HepG2 (cell line): ENCODE measurements around the gene CLCN1.

ENCODE experiments used
- CREM ChIP-seq, 2 experiments: sonication (generic) in 1 of 2; formaldehyde crosslinking in 1 of 2; IDR thresholded peaks; 2 replicates each; pipeline versions ENCODE4 v1.4.0 to v1.6.1; 2016 to 2020; ENCODE audit warnings: antibody characterized with exemption in 1 of 2, mild to moderate bottlenecking in 1 of 2, missing genetic modification reagents in 1 of 2
- FOXJ3 ChIP-seq: sonication (generic); formaldehyde crosslinking; IDR thresholded peaks from 2 replicates; pipeline ENCODE4 v1.4.0; 2020; ENCODE audit warnings: missing genetic modification reagents, mild to moderate bottlenecking, borderline replicate concordance
- KLF13 ChIP-seq: sonication (generic); formaldehyde crosslinking; IDR thresholded peaks from 2 replicates; pipeline ENCODE4 v1.4.0; 2020; ENCODE audit warnings: mild to moderate bottlenecking, missing genetic modification reagents
- MAX ChIP-seq: IDR thresholded peaks from 2 replicates; pipeline ENCODE4 v1.6.1; 2012; ENCODE audit warnings: inconsistent platforms
- NFE2L1 ChIP-seq: sonication (generic); formaldehyde crosslinking; IDR thresholded peaks from 2 replicates; pipeline ENCODE4 v1.4.0; 2020; ENCODE audit warnings: missing genetic modification reagents, mild to moderate bottlenecking, borderline replicate concordance
- RBAK ChIP-seq: sonication (generic); formaldehyde crosslinking; IDR thresholded peaks from 2 replicates; pipeline ENCODE4 v1.5.1; 2020; ENCODE audit warnings: mild to moderate bottlenecking, missing genetic modification reagents
- ZFP41 ChIP-seq: sonication (generic); formaldehyde crosslinking; IDR thresholded peaks from 2 replicates; pipeline ENCODE4 v1.4.0; 2020; ENCODE audit warnings: mild to moderate bottlenecking, missing genetic modification reagents, borderline replicate concordance
- ZNF362 ChIP-seq: sonication (generic); formaldehyde crosslinking; IDR thresholded peaks from 2 replicates; pipeline ENCODE4 v1.4.0; 2020; ENCODE audit warnings: missing genetic modification reagents, mild to moderate bottlenecking, borderline replicate concordance
- ZNF780A ChIP-seq: sonication (generic); formaldehyde crosslinking; IDR thresholded peaks from 2 replicates; pipeline ENCODE4 v1.8.0; 2022; ENCODE audit warnings: mild to moderate bottlenecking, missing genetic modification reagents, moderate library complexity

- no peak for TF ChIP-seq ZFP41 (CRISPR knock-in tag)
- TF ChIP-seq FOXJ3: no peak
- TF ChIP-seq KLF13: no peak
- TF ChIP-seq RBAK (CRISPR knock-in tag): no peak
- TF ChIP-seq CREM (IDR thresholded peaks at IDR 0.05): no peak
- TF ChIP-seq CREM (CRISPR knock-in tag; IDR thresholded peaks at IDR 0.05): no peak
- no peak for TF ChIP-seq MAX
- TF ChIP-seq NFE2L1 (CRISPR knock-in tag): no peak
- no peak for TF ChIP-seq ZNF780A
- no peak for TF ChIP-seq ZNF362
These were observed 78.9 kb downstream of the CLCN1 start for GRCh38 chr7:143394777-143395176.
